ENCODE results near the gene CYP26C1. TPM values are rescaled to one million over a fixed set of nuclear protein-coding genes. Genes with fewer than 3 reads are reported as not detected.
"Not testable (repeated sequence)": the region's sequence is repeated elsewhere in the genome, so short reads cannot be mapped to it uniquely, and the experiment has no call there.

Gene CYP26C1
- polyA plus RNA-seq, 4 donors = 0.01 TPM; not detected in 3

DNA sequence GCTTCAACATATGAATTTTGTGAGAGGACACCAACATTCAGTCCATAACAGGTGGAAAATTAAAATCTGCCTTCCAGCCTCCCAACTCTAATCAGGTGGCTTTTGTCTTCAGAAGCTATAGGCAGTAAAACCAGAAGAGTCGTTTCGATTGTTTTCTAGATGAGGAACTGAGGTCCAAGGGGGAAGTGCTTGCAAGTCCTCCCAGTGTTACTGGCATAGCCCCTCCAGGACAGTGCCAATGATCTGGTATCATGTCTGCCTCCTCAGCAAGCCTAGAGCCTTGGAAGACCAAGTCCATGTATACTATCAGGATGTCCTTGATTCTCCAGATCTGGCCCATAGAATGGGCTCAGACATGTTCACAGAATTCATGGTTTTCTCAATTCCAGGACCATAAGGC is 30.0 kb downstream of the CYP26C1 start:
- Histone ChIP-seq H3K9me3 (ENCODE audit: control insufficient read depth in 2 of 2, insufficient read depth in 1 of 2, low read depth in 1 of 2, low read length in 1 of 2) (no peaks in the 10 kb centered on the region), H3K36me3 (ENCODE audit: control insufficient read depth in 3 of 3, insufficient read depth in 2 of 3, low read depth in 1 of 3, low read length in 3 of 3) (no peaks in the 10 kb centered on the region), H3K27me3 (ENCODE audit: control insufficient read depth in 3 of 3, insufficient read depth in 3 of 3, low read length in 3 of 3) (no peaks in the 10 kb centered on the region), H3K27ac (ENCODE audit: low read depth in 1 of 3, low read length in 2 of 3) (no peak overlapping the region), H3K4me3 (ENCODE audit: low read depth in 1 of 3, low read length in 3 of 3) (no peak overlapping the region), H3K4me1 (ENCODE audit: control insufficient read depth in 3 of 3, insufficient read depth in 2 of 3, low read depth in 1 of 3, low read length in 2 of 3) (no peaks in the 10 kb centered on the region)
- FAIRE-seq = no peak
- WGBS, 3 donors = 74 to 90% (median 79%) methylated on average over 2 of the region's 2 CpGs
- no peak for DNase-seq

DNA sequence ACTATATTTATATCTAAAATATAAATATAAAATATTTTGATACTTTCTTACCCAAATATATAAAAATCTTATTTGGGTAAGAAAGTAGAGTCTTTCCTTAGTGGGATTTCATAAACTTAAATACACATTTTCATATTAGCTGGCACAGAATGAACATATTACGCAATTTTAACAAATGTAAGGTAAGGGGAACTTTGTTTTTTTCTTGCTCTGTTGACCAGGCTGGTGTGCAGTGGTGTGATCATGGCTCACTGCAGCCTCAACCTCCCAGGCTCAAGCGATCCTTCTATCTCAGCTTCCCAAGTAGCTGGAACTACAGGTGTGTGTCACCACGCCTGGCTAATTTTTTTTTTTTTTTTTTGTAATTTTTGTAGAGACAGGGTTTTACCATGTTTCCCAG is 31.4 kb downstream of the CYP26C1 start:
- 89 to 97% (median 96%) methylated on average over 3 of the region's 3 CpGs for WGBS, 3 donors
- Histone ChIP-seq H3K4me1 (ENCODE audit: control insufficient read depth in 3 of 3, insufficient read depth in 2 of 3, low read depth in 1 of 3, low read length in 2 of 3) (peaks cover 0 to 3% (median 0%) of the 10 kb centered on the region in 3 donors), H3K36me3 (ENCODE audit: control insufficient read depth in 3 of 3, insufficient read depth in 2 of 3, low read depth in 1 of 3, low read length in 3 of 3) (no peaks in the 10 kb centered on the region), H3K27ac (ENCODE audit: low read depth in 1 of 3, low read length in 2 of 3) (no peak overlapping the region), H3K4me3 (ENCODE audit: low read depth in 1 of 3, low read length in 3 of 3) (no peak overlapping the region), H3K27me3 (ENCODE audit: control insufficient read depth in 3 of 3, insufficient read depth in 3 of 3, low read length in 3 of 3) (no peaks in the 10 kb centered on the region), H3K9me3 (ENCODE audit: control insufficient read depth in 2 of 2, insufficient read depth in 1 of 2, low read depth in 1 of 2, low read length in 1 of 2) (no peaks in the 10 kb centered on the region)
- no peak for FAIRE-seq
- DNase-seq = no peak

DNA sequence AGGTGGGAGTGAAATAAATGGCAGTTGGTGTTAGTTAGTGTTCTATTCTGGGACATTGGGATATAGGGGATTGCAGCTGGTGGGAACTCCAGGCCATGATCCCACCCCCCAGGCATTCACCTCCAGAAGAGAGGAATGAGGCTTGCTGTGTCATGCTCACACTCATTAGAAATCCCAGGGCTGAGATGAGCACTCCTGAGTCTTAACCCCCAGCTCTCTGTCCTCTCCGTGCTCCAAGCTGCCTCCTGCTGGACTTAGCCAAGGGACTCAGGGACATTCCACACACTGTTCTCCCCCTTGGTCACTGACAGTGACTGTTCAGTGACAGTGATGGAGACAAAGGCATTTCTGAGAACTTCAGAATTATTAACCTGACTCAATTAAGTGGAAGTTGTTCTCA is 34.6 kb downstream of the CYP26C1 start:
- Histone ChIP-seq H3K4me1 (ENCODE audit: control insufficient read depth in 3 of 3, insufficient read depth in 2 of 3, low read depth in 1 of 3, low read length in 2 of 3) (peaks cover 0 to 3% (median 0%) of the 10 kb centered on the region in 3 donors), H3K27ac (ENCODE audit: low read depth in 1 of 3, low read length in 2 of 3) (no peak overlapping the region), H3K36me3 (ENCODE audit: control insufficient read depth in 3 of 3, insufficient read depth in 2 of 3, low read depth in 1 of 3, low read length in 3 of 3) (no peaks in the 10 kb centered on the region), H3K4me3 (ENCODE audit: low read depth in 1 of 3, low read length in 3 of 3) (no peak overlapping the region), H3K9me3 (ENCODE audit: control insufficient read depth in 2 of 2, insufficient read depth in 1 of 2, low read depth in 1 of 2, low read length in 1 of 2) (no peaks in the 10 kb centered on the region), H3K27me3 (ENCODE audit: control insufficient read depth in 3 of 3, insufficient read depth in 3 of 3, low read length in 3 of 3) (no peaks in the 10 kb centered on the region)
- DNase-seq (no peak), FAIRE-seq (no peak)
- 55 to 78% (median 56%) methylated on average over 1 of the region's 1 CpG for WGBS, 3 donors

DNA sequence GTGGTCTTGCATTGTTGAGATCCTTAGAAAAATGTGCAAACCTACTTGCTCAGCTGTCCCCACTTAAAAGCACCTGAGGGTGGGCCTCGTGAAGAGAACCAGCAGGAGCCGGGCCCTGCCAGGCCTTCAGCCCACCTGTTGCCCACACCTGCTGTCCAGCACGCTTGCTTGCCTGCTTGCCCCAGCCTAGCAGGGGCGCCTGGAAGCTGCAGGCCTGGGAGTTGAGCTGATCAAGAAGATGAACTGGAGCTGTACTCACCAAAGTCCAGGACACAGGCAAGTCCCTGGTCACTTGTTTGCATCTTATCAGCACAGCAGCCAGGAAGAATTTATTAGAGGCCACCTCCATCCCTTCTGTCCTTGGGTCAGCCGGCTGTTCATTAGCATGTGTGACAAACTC is 36.3 kb downstream of the CYP26C1 start:
- Histone ChIP-seq H3K36me3 (ENCODE audit: control insufficient read depth in 3 of 3, insufficient read depth in 2 of 3, low read depth in 1 of 3, low read length in 3 of 3) (no peaks in the 10 kb centered on the region), H3K9me3 (ENCODE audit: control insufficient read depth in 2 of 2, insufficient read depth in 1 of 2, low read depth in 1 of 2, low read length in 1 of 2) (no peaks in the 10 kb centered on the region), H3K4me1 (ENCODE audit: control insufficient read depth in 3 of 3, insufficient read depth in 2 of 3, low read depth in 1 of 3, low read length in 2 of 3) (peaks cover 0 to 3% (median 0%) of the 10 kb centered on the region in 3 donors), H3K27ac (ENCODE audit: low read depth in 1 of 3, low read length in 2 of 3) (no peak overlapping the region), H3K4me3 (ENCODE audit: low read depth in 1 of 3, low read length in 3 of 3) (no peak overlapping the region), H3K27me3 (ENCODE audit: control insufficient read depth in 3 of 3, insufficient read depth in 3 of 3, low read length in 3 of 3) (no peaks in the 10 kb centered on the region)
- DNase-seq (no peak), FAIRE-seq (no peak)
- 80 to 86% (median 80%) methylated on average over 4 to 5 of the region's 5 CpGs for WGBS, 3 donors

DNA sequence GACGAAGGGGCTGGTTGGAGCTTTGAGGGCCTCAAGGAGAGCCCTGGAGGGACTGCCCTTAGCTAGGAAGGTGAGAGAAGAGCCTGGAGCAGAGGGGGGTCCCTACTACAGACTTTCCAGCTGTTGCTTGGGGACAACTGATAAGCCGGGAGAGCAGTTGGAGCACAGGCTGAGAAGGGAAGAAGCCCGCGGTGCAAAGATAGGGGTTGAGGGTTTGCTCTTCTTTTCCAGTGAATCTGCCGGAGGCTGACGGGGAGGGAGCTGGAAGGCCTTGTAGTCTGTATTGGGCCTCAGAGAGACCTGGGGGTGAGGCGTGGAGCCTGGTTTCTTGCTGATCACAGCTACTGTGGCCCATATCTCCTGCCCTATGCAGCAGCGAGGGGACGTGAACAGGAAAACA is 36.8 kb downstream of the CYP26C1 start:
- Histone ChIP-seq H3K36me3 (ENCODE audit: control insufficient read depth in 3 of 3, insufficient read depth in 2 of 3, low read depth in 1 of 3, low read length in 3 of 3) (no peaks in the 10 kb centered on the region), H3K4me1 (ENCODE audit: control insufficient read depth in 3 of 3, insufficient read depth in 2 of 3, low read depth in 1 of 3, low read length in 2 of 3) (peaks cover 0 to 3% (median 0%) of the 10 kb centered on the region in 3 donors)
- 81 to 83% (median 81%) methylated on average over 9 of the region's 9 CpGs for WGBS, 3 donors

DNA sequence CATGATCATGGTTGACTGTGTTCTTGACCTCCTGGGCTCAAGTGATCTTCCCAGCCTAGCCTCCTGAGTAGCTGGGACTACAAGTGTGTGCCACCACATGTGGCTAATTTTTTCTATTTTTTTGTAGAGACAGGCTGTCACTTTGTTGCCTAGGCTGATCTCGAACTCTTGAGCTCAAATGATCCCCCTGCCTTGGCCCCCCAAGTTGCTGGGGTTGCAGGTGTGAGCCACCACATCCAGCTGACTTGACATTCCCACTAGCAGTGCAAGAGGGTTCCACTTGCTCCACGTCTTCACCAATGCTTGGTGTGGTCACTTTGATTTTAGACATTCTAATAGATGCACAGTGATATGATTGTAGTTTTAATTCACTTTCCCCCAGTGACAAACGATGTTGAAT is 38.2 kb downstream of the CYP26C1 start:
- no peak for DNase-seq
- H3K9me3 ChIP-seq (ENCODE audit: control insufficient read depth in 2 of 2, insufficient read depth in 1 of 2, low read depth in 1 of 2, low read length in 1 of 2) = no peaks in the 10 kb centered on the region
- WGBS, 3 donors = 74 to 80% (median 79%) methylated on average over 3 of the region's 3 CpGs
- no peaks in the 10 kb centered on the region for H3K36me3 ChIP-seq (ENCODE audit: control insufficient read depth in 3 of 3, insufficient read depth in 2 of 3, low read depth in 1 of 3, low read length in 3 of 3)
- no peak overlapping the region for H3K4me3 ChIP-seq (ENCODE audit: low read depth in 1 of 3, low read length in 3 of 3)
- no peak for FAIRE-seq
- H3K27ac ChIP-seq (ENCODE audit: low read depth in 1 of 3, low read length in 2 of 3) = no peak overlapping the region
- no peaks in the 10 kb centered on the region for H3K27me3 ChIP-seq (ENCODE audit: control insufficient read depth in 3 of 3, insufficient read depth in 3 of 3, low read length in 3 of 3)
- H3K4me1 ChIP-seq (ENCODE audit: control insufficient read depth in 3 of 3, insufficient read depth in 2 of 3, low read depth in 1 of 3, low read length in 2 of 3) = peaks cover 0 to 3% (median 0%) of the 10 kb centered on the region in 3 donors

More for the DNA sequence above, 36.8 kb downstream of the CYP26C1 start:
- H3K27me3 ChIP-seq (ENCODE audit: control insufficient read depth in 3 of 3, insufficient read depth in 3 of 3, low read length in 3 of 3) = no peaks in the 10 kb centered on the region
- no peak overlapping the region for H3K27ac ChIP-seq (ENCODE audit: low read depth in 1 of 3, low read length in 2 of 3)
- H3K9me3 ChIP-seq (ENCODE audit: control insufficient read depth in 2 of 2, insufficient read depth in 1 of 2, low read depth in 1 of 2, low read length in 1 of 2) = no peaks in the 10 kb centered on the region
- DNase-seq (no peak), FAIRE-seq (no peak)
- H3K4me3 ChIP-seq (ENCODE audit: low read depth in 1 of 3, low read length in 3 of 3) = no peak overlapping the region

DNA sequence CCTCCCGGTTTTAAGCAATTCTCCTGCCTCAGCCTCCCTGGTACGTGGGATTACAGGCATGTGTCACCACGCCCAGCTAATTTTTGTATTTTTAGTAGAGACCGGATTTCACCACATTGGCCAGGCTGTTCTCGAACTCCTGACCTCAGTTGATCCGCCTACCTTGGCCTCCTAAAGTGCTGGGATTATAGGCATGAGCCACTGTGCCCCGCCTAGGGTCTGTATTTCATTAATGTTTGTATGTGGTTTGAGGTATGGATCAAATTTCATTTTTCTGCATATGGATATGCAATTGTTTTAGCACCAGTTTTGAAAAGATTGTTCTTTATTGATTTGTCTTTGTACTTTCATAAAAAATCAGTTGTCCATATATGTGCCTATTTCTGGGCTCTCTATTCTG is 39.1 kb downstream of the CYP26C1 start:
- H3K27me3 ChIP-seq (ENCODE audit: control insufficient read depth in 3 of 3, insufficient read depth in 3 of 3, low read length in 3 of 3) = no peaks in the 10 kb centered on the region
- no peaks in the 10 kb centered on the region for H3K36me3 ChIP-seq (ENCODE audit: control insufficient read depth in 3 of 3, insufficient read depth in 2 of 3, low read depth in 1 of 3, low read length in 3 of 3)
- DNase-seq (no peak), FAIRE-seq (no peak)
- H3K4me1 ChIP-seq (ENCODE audit: control insufficient read depth in 3 of 3, insufficient read depth in 2 of 3, low read depth in 1 of 3, low read length in 2 of 3) = peaks cover 0 to 3% (median 0%) of the 10 kb centered on the region in 3 donors
- 81 to 89% (median 87%) methylated on average over 7 of the region's 7 CpGs for WGBS, 3 donors
- no peak overlapping the region for H3K4me3 ChIP-seq (ENCODE audit: low read depth in 1 of 3, low read length in 3 of 3)
- H3K27ac ChIP-seq (ENCODE audit: low read depth in 1 of 3, low read length in 2 of 3) = no peak overlapping the region
- no peaks in the 10 kb centered on the region for H3K9me3 ChIP-seq (ENCODE audit: control insufficient read depth in 2 of 2, insufficient read depth in 1 of 2, low read depth in 1 of 2, low read length in 1 of 2)

DNA sequence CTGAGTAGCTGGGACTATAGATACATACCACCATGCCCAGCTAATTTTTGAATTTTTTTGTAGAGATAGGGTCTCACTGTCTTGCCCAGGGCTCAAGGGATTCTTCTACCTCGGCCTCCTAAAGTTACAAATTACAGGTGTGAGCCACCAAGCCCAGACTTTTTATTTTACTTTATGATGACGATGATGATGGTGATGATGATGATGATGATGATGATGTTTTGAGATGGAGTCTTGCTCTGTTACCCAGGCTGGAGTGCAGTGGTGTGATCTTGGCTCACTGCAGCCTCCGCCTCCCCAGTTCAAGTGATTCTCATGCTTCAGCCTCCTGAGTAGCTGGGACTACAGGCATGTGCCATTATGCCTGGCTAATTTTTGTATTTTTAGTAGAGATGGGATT is 40.5 kb downstream of the CYP26C1 start:
- H3K27me3 ChIP-seq (ENCODE audit: control insufficient read depth in 3 of 3, insufficient read depth in 3 of 3, low read length in 3 of 3); H3K4me1 ChIP-seq (ENCODE audit: control insufficient read depth in 3 of 3, insufficient read depth in 2 of 3, low read depth in 1 of 3, low read length in 2 of 3); H3K9me3 ChIP-seq (ENCODE audit: control insufficient read depth in 2 of 2, insufficient read depth in 1 of 2, low read depth in 1 of 2, low read length in 1 of 2); DNase-seq; FAIRE-seq; H3K4me3 ChIP-seq (ENCODE audit: low read depth in 1 of 3, low read length in 3 of 3); H3K27ac ChIP-seq (ENCODE audit: low read depth in 1 of 3, low read length in 2 of 3); H3K36me3 ChIP-seq (ENCODE audit: control insufficient read depth in 3 of 3, insufficient read depth in 2 of 3, low read depth in 1 of 3, low read length in 3 of 3): not testable (repeated sequence)
- 93 to 97% (median 93%) methylated on average over 3 of the region's 3 CpGs for WGBS, 3 donors

DNA sequence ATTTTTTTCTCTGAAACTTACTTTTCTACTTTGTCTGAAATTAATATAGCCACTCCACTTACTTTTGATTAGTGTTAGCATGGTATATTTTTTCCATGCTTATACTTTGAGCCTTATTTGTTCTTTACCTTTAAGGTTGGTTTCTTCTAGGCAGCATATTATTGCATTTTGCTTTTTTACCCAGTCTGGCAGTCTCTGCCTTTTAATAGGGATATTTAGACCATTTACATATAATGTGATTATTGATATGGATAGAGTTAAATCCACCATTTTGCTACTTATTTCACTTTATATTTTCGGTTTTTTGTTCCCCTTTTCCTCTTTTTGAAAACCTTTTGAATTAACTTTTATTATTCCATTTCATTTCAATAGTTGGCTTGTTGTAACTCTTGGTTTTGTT is 43.4 kb downstream of the CYP26C1 start:
- Histone ChIP-seq H3K27me3 (ENCODE audit: control insufficient read depth in 3 of 3, insufficient read depth in 3 of 3, low read length in 3 of 3) (no peaks in the 10 kb centered on the region), H3K4me1 (ENCODE audit: control insufficient read depth in 3 of 3, insufficient read depth in 2 of 3, low read depth in 1 of 3, low read length in 2 of 3) (no peaks in the 10 kb centered on the region), H3K4me3 (ENCODE audit: low read depth in 1 of 3, low read length in 3 of 3) (no peak overlapping the region), H3K36me3 (ENCODE audit: control insufficient read depth in 3 of 3, insufficient read depth in 2 of 3, low read depth in 1 of 3, low read length in 3 of 3) (no peaks in the 10 kb centered on the region), H3K9me3 (ENCODE audit: control insufficient read depth in 2 of 2, insufficient read depth in 1 of 2, low read depth in 1 of 2, low read length in 1 of 2) (peaks cover 0 to 4% of the 10 kb centered on the region in 2 donors), H3K27ac (ENCODE audit: low read depth in 1 of 3, low read length in 2 of 3) (no peak overlapping the region)
- no peak for DNase-seq
- no peak for FAIRE-seq
- WGBS, 3 donors = 74 to 87% (median 78%) methylated on average over 1 of the region's 1 CpG
